Large intestine (tissue), 12 donors: ENCODE results near the gene EPS15. TPM values are rescaled to one million over a fixed set of nuclear protein-coding genes. Genes with fewer than 3 reads are reported as not detected.
A peak's percentile ranks its signal among the peaks of the same experiment; 100 is the strongest.
"Not testable (repeated sequence)": the region's sequence is repeated elsewhere in the genome, so short reads cannot be mapped to it uniquely, and the experiment has no call there.

Experiments
- DNase-seq, 2 donors: peaks; one replicate each; pipeline versions ENCODE4 v3.0.0 to v3.0.0-alpha.2; 2013
- H3K27ac ChIP-seq: one replicate; pipeline ENCODE4 v1.5.1; 2013; ENCODE audit warnings: low read length
- H3K27me3 ChIP-seq: 2 replicates; pipeline ENCODE4 v1.6.1; 2013; ENCODE audit warnings: low read length; ENCODE audit not compliant: control insufficient read depth, insufficient read depth
- H3K36me3 ChIP-seq: 2 replicates; pipeline ENCODE4 v1.6.1; 2013; ENCODE audit warnings: low read length; ENCODE audit not compliant: control insufficient read depth, insufficient read depth
- H3K4me1 ChIP-seq: one replicate; pipeline ENCODE4 v1.6.1; 2013; ENCODE audit warnings: low read length; ENCODE audit not compliant: control insufficient read depth, insufficient read depth
- H3K4me3 ChIP-seq: one replicate; pipeline ENCODE4 v1.5.1; 2013; ENCODE audit warnings: low read length
- H3K9me3 ChIP-seq: one replicate; pipeline ENCODE4 v1.6.1; 2013; ENCODE audit warnings: mild to moderate bottlenecking, low read depth, low read length, moderate library complexity; ENCODE audit not compliant: control insufficient read depth
- WGBS: methylation state at CpG from one replicate; pipeline ENCODE4 v1.1.5; 2013; ENCODE audit warnings: low lambda C conversion rate; ENCODE audit not compliant: insufficient coverage; 5-methylcytosine and 5-hydroxymethylcytosine counted together
- long read RNA-seq, 11 donors: transcript quantifications; one replicate each; lab custom pipeline, GENCODE V29; 2026
- polyA plus RNA-seq: library from polyadenylated mRNA; unstranded; fragments of 120-200 nt; gene quantifications from one replicate; pipeline ENCODE4 v1.2.1, GENCODE V29; 2013

The EPS15 gene
- 34.2 TPM for polyA plus RNA-seq
- long read RNA-seq, donor 1, result 0 reads
- long read RNA-seq, donor 2, full-length matches to known transcripts, result 2 of 2 reads
- long read RNA-seq, donor 2, partial matches to known transcripts, result 0 of 2 reads
- long read RNA-seq, donor 2, other reads (novel, unspliced or antisense), result 0 of 2 reads
- long read RNA-seq, donor 3, result 0 reads
- long read RNA-seq, donor 4, full-length matches to known transcripts, result 1 of 1 reads
- long read RNA-seq, donor 4, partial matches to known transcripts, result 0 of 1 reads
- long read RNA-seq, donor 4, other reads (novel, unspliced or antisense), result 0 of 1 reads
- long read RNA-seq, donor 5, partial matches to known transcripts, result 18 of 18 reads
- long read RNA-seq, donor 5, other reads (novel, unspliced or antisense), result 0 of 18 reads
- long read RNA-seq, donor 6, full-length matches to known transcripts, result 4 of 130 reads
- long read RNA-seq, donor 6, partial matches to known transcripts, result 114 of 130 reads
- long read RNA-seq, donor 6, other reads (novel, unspliced or antisense), result 12 of 130 reads
- long read RNA-seq, donor 7, partial matches to known transcripts, result 6 of 6 reads
- long read RNA-seq, donor 7, other reads (novel, unspliced or antisense), result 0 of 6 reads
- long read RNA-seq, donor 8, partial matches to known transcripts, result 5 of 5 reads
- long read RNA-seq, donor 8, other reads (novel, unspliced or antisense), result 0 of 5 reads
- long read RNA-seq, donor 9, result 0 reads
- long read RNA-seq, donor 10, full-length matches to known transcripts, result 4 of 4 reads
- long read RNA-seq, donor 10, partial matches to known transcripts, result 0 of 4 reads
- long read RNA-seq, donor 10, other reads (novel, unspliced or antisense), result 0 of 4 reads
- long read RNA-seq, donor 11, result 0 reads

DNA sequence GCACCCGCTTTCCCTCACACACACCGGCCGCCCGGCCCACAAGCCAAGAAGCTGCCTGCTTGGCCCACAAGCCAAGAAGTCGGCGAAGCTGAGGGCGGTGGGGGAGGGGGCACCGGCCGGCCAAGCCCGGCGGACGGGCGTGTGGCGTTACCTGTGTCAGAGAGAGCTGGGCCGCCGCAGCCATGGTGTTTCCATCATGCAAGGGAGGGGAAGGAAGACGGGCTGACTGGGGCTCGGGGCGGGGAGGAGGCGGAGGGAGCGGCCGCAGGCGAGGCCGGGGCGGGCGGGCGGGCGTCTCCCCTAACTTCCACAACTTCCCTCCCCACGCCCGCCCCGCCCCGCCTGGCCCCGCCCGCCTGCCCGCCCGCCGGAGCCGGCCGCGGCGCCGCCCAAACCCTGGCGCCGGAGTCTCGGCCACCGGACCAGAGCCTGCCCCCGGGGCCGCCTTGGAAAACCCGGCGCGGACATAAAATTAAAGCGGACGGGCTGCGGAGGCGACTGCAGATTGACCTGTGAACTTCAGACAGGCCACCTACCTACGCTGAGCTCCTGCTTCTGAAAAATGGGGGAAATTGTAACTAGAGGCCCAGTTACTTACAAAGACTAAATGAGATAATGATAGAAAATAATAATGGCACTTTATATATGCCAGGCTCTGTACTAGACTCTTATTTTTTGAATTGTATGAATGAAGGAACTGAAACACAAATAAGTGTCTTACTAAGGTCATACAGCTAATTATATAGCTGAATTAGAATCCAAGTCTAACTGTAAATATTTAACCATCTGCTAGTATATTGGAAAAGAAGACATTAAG, at the start of gene EPS15:
Gene EPS15 (minus strand): TSS at position 219 of the 817 bp plus-strand sequence. CDS start 35 bp downstream, at position 184.
- H3K9me3 ChIP-seq, result no peaks in the 10 kb centered on the region
- peak within 1 kb of the TSS; percentile 82 for H3K4me3 ChIP-seq
- H3K36me3 ChIP-seq, result no peaks in the 10 kb centered on the region
- WGBS, result no CpG with 5 or more reads among the region's 56 CpGs
- peaks cover 25% of the 10 kb centered on the region for H3K4me1 ChIP-seq
- DNase-seq, result peak; percentile 70 to 89
- H3K27ac ChIP-seq, result peak within 1 kb of the TSS; percentile 92
- H3K27me3 ChIP-seq, result no peaks in the 10 kb centered on the region

DNA sequence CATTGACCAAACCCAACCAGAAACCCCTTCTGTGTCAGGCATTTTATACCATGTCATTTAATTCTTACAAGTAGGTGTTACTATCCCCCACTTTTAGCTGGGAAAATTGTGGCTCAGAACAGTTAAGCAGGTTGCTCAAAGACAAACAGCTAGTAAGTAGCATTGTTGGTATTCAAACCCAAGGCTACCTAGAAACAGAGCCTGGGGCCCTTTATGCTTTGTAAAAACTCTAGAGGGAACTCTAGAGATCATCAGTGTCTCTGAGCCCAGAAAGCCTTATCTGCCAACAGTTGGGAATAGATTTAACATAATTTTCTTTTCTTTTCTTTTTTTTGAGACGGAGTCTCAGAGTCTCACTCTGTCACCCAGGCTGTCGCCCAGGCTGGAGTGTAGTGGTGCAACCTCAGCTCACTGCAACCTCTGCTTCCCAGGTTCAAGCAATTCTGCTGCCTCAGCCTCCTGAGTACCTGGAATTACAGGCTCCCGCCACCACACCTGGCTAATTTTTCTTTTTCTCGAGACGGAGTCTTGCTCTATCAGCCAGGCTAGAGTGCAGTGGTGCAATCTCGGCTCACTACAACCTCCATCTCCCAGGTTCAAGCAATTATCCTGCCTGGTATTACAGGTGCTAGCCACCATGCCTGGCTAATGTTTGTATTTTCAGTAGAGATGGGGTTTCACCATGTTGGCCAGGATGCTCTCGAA, 49.3 kb upstream of the EPS15 start:
- Histone ChIP-seq H3K9me3 (no peaks in the 10 kb centered on the region), H3K36me3 (no peaks in the 10 kb centered on the region), H3K27ac (no peak overlapping the region), H3K4me3 (no peak overlapping the region), H3K27me3 (no peaks in the 10 kb centered on the region), H3K4me1 (peaks cover 32% of the 10 kb centered on the region)
- 80% methylated on average over 1 of the region's 7 CpGs for WGBS
- DNase-seq, result no peak

DNA sequence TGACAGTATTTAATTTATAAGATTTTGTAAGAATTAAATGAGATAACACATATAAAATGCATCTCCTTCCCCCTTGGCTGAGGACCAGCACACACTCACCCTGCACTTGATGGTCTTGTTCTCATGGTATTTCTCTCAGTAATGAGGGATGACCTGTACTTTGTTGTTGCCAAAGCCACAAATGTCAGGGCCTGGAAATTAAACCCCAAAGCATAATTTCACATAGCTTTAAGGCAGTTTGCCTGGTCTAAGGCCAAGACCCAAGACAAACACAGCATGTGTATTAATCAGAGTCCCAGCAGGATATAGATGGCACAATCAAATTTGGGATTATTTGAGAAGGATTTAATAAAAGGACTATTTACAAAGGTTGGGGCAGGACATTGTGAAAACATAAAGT, 48.6 kb upstream of the EPS15 start:
- Histone ChIP-seq H3K4me1 (peaks cover 32% of the 10 kb centered on the region), H3K27me3 (no peaks in the 10 kb centered on the region), H3K27ac (no peak overlapping the region), H3K36me3 (no peaks in the 10 kb centered on the region), H3K9me3 (no peaks in the 10 kb centered on the region), H3K4me3 (no peak overlapping the region)
- no peak for DNase-seq

DNA sequence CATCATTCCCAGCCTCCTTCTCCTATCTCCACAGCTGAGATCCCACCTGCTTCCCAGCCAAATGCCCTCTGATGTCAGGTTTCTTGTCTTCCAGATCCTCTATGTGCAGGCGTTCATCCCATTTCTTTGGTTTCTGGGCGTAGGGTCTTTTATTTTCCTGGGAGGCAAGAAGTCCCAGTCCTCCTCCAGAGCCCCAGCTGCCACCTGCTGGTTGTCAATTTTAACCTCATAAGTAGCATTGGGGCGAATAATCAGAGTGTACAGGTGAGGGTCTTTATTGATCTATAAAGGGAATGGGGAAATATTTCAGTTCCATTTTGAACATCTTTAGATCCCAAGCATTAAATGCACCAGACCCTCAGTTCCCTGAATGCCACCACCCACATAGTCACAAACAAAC, 47.2 kb upstream of the EPS15 start:
- Histone ChIP-seq H3K27ac (no peak overlapping the region), H3K9me3 (no peaks in the 10 kb centered on the region), H3K4me3 (no peak overlapping the region), H3K4me1 (peaks cover 32% of the 10 kb centered on the region), H3K36me3 (no peaks in the 10 kb centered on the region), H3K27me3 (no peaks in the 10 kb centered on the region)
- DNase-seq, result no peak
- no CpG with 5 or more reads among the region's 3 CpGs for WGBS

GRCh38 chr1:51565009-51565408, 45.9 kb upstream of the EPS15 start:
- Histone ChIP-seq H3K9me3 (no peaks in the 10 kb centered on the region), H3K4me1 (peaks cover 24% of the 10 kb centered on the region), H3K27me3 (no peaks in the 10 kb centered on the region), H3K27ac (no peak overlapping the region), H3K4me3 (no peak overlapping the region), H3K36me3 (no peaks in the 10 kb centered on the region)
- DNase-seq, result no peak
- whole genome bisulfite sequencing, result no CpG with 5 or more reads among the region's 2 CpGs

DNA sequence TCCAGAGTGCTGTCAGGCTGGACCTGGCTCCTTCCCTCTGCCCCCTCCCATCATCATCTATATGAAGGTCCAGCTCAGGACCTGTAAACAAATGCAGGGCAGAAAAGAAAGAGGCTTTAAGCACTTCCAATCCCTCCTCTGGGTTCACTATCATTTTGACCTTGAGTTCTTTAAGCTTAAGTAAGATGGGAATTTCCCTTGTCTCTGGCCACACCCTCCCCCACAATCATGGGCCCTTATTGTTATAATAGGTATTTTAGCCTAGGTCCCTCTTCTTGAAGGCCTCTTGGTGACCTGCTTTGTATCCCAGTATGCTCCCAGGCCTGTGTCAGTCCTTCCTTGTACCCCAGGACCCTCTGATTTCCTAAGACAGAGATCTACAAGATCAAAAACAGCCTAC, 45.1 kb upstream of the EPS15 start:
- no peaks in the 10 kb centered on the region for H3K36me3 ChIP-seq
- H3K9me3 ChIP-seq, result no peaks in the 10 kb centered on the region
- no peak overlapping the region for H3K4me3 ChIP-seq
- no peak overlapping the region for H3K27ac ChIP-seq
- H3K27me3 ChIP-seq, result no peaks in the 10 kb centered on the region
- H3K4me1 ChIP-seq, result peaks cover 17% of the 10 kb centered on the region
- DNase-seq, result peak in 1 of 2 donors; percentile 58

DNA sequence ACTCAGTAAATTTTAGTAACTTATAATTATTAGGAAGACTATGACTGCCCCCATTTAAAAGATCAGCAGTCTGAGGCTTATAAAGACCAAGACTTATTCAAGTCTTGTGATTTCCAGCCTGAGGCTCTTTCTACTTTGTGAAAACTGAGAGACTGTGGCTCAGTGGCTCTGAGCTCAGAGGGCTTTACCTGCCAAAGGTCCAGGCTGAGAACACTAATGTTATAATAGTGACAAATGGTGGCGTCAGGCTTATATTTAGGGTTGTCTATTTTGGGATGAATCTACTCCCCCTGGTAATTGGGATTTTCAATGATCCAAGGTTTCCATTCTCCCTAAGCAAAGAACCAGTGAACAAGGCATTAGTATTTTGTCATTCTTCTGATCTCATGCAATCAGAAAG, 42.6 kb upstream of the EPS15 start:
- H3K36me3 ChIP-seq, result no peaks in the 10 kb centered on the region
- no peaks in the 10 kb centered on the region for H3K27me3 ChIP-seq
- no CpG with 5 or more reads among the region's 1 CpG for WGBS
- H3K4me1 ChIP-seq, result peaks cover 13% of the 10 kb centered on the region
- no peak overlapping the region for H3K27ac ChIP-seq
- no peaks in the 10 kb centered on the region for H3K9me3 ChIP-seq
- no peak for DNase-seq
- H3K4me3 ChIP-seq, result no peak overlapping the region

DNA sequence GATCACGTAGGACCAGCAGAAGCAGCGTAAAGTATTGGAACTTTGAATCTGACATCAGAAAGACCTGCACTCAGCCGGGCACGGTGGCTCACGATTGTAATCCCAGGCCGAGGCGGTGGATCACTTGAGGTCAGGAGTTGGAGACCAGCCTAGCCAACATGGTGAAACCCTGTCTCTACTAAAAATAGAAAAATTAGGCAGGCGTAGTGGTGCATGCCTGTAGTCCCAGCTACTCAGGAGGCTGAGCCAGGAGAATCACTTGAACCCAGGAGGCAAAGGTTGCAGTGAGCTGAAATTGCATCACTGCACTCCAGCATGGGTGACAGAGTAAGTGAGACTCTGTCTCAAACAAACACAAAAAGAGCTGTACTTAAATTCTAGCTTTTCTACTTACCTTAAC, 41.8 kb upstream of the EPS15 start:
- not testable (repeated sequence) for H3K27ac ChIP-seq, DNase-seq, H3K4me3 ChIP-seq, H3K9me3 ChIP-seq, H3K27me3 ChIP-seq, H3K36me3 ChIP-seq
- peaks cover 13% of the 10 kb centered on the region for H3K4me1 ChIP-seq
- WGBS, result 100% methylated on average over 1 of the region's 8 CpGs

- 61% methylated on average over 2 of the region's 6 CpGs for WGBS
- H3K4me1 ChIP-seq, result peaks cover 13% of the 10 kb centered on the region
- H3K4me3 ChIP-seq, result no peak overlapping the region
Observed at GRCh38 chr1:51560034-51560433, 41.0 kb upstream of the EPS15 start.

DNA sequence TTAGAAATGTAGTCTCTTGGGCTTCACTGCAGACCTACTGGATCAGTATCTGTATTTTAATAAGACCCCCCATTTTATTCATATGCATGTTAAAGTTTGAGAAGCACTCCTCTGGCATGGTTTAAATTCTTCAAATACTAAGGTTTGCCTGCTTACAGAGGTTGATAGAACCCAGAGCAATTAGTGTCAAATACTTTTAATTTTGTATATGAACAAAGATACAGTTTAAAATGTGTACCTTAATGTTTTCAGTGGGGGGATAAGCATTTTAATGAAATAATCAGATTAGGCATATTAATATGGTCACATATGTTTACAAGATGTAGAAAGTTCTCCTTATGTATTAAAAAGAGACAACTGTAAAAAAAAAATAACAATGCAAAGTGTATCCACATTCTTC, 40.4 kb upstream of the EPS15 start:
- Histone ChIP-seq H3K4me1 (peaks cover 11% of the 10 kb centered on the region), H3K27ac (no peak overlapping the region), H3K9me3 (no peaks in the 10 kb centered on the region), H3K4me3 (no peak overlapping the region), H3K36me3 (no peaks in the 10 kb centered on the region), H3K27me3 (no peaks in the 10 kb centered on the region)
- no peak for DNase-seq

More at GRCh38 chr1:51560034-51560433, 41.0 kb upstream of the EPS15 start:
- H3K9me3 ChIP-seq, result no peaks in the 10 kb centered on the region
- no peaks in the 10 kb centered on the region for H3K36me3 ChIP-seq
- no peaks in the 10 kb centered on the region for H3K27me3 ChIP-seq
- H3K27ac ChIP-seq, result no peak overlapping the region
- DNase-seq, result no peak
